PFSK-1 (cell line): ENCODE results near the gene ATAD3B.

ENCODE experiments used
- FOXP2 ChIP-seq: optimal IDR thresholded peaks from 2 replicates; pipeline ENCODE3; 2011; ENCODE audit warnings: borderline replicate concordance, control low read depth, inconsistent platforms; ENCODE audit not compliant: insufficient read depth; ENCODE audit errors: extremely low read length, extremely low read depth
- POLR2AphosphoS5 ChIP-seq: IDR thresholded peaks from 2 replicates; pipeline ENCODE4 v1.6.1; 2012; ENCODE audit warnings: low read depth, mild to moderate bottlenecking, control low read depth, low read length, moderate library complexity
- SIN3A ChIP-seq: IDR thresholded peaks from 2 replicates; pipeline ENCODE4 v1.6.1; 2012; ENCODE audit warnings: mild to moderate bottlenecking, low read length, moderate library complexity, borderline replicate concordance; ENCODE audit not compliant: insufficient read depth
- TAF1 ChIP-seq: IDR thresholded peaks from 2 replicates; pipeline ENCODE4 v1.6.1; 2012; ENCODE audit warnings: low read length, control low read depth, borderline replicate concordance; ENCODE audit not compliant: insufficient read depth
- TF ChIP-seq, protein P1 (sequence below), 2 experiments: IDR thresholded peaks; 2 replicates each; pipeline versions ENCODE4 v1.6.1 to v1.8.0; 2011 to 2012; ENCODE audit warnings: low read depth in 2 of 2, low read length in 2 of 2, control low read depth in 1 of 2, inconsistent platforms in 1 of 2, mild to moderate bottlenecking in 1 of 2, moderate library complexity in 1 of 2; ENCODE audit not compliant: insufficient read depth in 1 of 2

ATAD3B gene

DNA sequence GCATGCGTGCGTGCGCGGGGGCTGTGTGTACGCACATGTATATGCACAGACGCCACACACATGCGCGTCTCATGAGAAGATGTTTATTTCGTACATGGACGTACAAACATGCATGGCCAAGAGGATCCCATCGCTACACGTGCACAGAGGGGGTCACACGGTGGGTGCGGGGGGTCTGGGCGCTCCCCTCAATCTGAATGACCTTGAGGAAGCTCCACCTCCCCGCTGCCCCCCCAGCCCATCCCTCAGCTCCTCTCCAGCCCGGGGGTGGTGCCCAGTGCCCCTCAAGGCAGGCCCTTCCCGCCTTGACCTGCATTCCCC, 67.4 kb downstream of the ATAD3B start:
- TF ChIP-seq, protein P1, sequence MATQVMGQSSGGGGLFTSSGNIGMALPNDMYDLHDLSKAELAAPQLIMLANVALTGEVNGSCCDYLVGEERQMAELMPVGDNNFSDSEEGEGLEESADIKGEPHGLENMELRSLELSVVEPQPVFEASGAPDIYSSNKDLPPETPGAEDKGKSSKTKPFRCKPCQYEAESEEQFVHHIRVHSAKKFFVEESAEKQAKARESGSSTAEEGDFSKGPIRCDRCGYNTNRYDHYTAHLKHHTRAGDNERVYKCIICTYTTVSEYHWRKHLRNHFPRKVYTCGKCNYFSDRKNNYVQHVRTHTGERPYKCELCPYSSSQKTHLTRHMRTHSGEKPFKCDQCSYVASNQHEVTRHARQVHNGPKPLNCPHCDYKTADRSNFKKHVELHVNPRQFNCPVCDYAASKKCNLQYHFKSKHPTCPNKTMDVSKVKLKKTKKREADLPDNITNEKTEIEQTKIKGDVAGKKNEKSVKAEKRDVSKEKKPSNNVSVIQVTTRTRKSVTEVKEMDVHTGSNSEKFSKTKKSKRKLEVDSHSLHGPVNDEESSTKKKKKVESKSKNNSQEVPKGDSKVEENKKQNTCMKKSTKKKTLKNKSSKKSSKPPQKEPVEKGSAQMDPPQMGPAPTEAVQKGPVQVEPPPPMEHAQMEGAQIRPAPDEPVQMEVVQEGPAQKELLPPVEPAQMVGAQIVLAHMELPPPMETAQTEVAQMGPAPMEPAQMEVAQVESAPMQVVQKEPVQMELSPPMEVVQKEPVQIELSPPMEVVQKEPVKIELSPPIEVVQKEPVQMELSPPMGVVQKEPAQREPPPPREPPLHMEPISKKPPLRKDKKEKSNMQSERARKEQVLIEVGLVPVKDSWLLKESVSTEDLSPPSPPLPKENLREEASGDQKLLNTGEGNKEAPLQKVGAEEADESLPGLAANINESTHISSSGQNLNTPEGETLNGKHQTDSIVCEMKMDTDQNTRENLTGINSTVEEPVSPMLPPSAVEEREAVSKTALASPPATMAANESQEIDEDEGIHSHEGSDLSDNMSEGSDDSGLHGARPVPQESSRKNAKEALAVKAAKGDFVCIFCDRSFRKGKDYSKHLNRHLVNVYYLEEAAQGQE (IDR thresholded peaks at IDR 0.05; ENCODE audit: insufficient read depth in 1 of 2, low read depth in 2 of 2, low read length in 2 of 2) = no peak
- TF ChIP-seq POLR2AphosphoS5 (no peak), SIN3A (no peak), TAF1 (no peak), FOXP2 (no peak)

DNA sequence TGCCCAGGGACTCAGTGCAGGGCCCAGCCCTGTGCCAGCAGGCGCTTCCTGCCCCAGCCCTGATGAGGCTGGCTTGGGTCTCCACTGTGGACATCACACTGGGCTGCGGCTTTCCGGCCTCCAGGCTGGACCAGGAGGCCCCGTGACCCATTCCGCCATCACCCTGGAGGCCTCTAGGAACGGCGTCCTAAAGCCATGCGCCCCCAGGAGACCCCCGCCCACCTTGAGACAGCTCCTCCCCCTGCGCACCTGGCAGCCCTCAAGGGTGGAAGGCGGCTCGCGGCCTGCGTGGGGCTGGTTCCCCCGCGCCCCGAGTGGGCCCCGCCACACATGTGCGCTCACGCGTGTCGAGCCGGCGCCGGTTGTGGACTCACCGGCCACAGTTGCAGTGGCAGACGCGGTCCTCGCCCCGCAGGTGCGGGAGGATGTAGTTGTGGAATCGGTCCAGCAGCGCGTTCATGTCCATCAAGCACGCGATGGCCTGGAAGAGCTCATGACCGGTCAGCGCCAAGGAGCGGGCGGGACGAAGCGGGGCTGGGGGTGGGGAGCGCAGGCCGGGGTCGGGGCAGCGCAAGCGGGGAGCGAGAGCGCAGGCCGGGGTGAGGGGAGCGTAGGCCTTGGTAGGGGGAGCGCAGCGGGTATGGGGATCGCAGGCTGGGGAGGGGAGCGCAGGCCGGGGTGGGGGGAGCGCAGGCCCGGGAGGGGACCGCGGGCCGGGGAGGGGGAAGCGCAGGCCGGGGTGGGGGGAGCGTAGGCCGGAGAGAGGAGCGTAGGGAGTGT, 67.9 kb downstream of the ATAD3B start:
- TF ChIP-seq, protein P1 (IDR thresholded peaks at IDR 0.05; ENCODE audit: insufficient read depth in 1 of 2, low read depth in 2 of 2, low read length in 2 of 2) = no peak
- no peak for TF ChIP-seq TAF1
- no peak for TF ChIP-seq SIN3A
- TF ChIP-seq POLR2AphosphoS5 = no peak
- no peak for TF ChIP-seq FOXP2

GRCh38 chr1:1540090-1540817, 68.7 kb downstream of the ATAD3B start, which contains the start of gene TMEM240:
Gene TMEM240 (minus strand): TSS chr1:1540624. CDS start chr1:1540346, 278 bp downstream.
- no peak for TF ChIP-seq TAF1
- no peak for TF ChIP-seq POLR2AphosphoS5
- TF ChIP-seq, protein P1 (IDR thresholded peaks at IDR 0.05; ENCODE audit: insufficient read depth in 1 of 2, low read depth in 2 of 2, low read length in 2 of 2) = no peak
- no peak for TF ChIP-seq FOXP2
- TF ChIP-seq SIN3A = no peak

- TF ChIP-seq POLR2AphosphoS5 = no peak
- TF ChIP-seq, protein P1 (IDR thresholded peaks at IDR 0.05; ENCODE audit: insufficient read depth in 1 of 2, low read depth in 2 of 2, low read length in 2 of 2) = no peak
- TF ChIP-seq FOXP2 = no peak
- TF ChIP-seq TAF1 = no peak
- no peak for TF ChIP-seq SIN3A
These were observed 69.5 kb downstream of the ATAD3B start for GRCh38 chr1:1540818-1541628.
